ENCODE measurements around the gene CORIN.
A peak's percentile ranks its signal among the peaks of the same experiment; 100 is the strongest.

CORIN gene, protein sequence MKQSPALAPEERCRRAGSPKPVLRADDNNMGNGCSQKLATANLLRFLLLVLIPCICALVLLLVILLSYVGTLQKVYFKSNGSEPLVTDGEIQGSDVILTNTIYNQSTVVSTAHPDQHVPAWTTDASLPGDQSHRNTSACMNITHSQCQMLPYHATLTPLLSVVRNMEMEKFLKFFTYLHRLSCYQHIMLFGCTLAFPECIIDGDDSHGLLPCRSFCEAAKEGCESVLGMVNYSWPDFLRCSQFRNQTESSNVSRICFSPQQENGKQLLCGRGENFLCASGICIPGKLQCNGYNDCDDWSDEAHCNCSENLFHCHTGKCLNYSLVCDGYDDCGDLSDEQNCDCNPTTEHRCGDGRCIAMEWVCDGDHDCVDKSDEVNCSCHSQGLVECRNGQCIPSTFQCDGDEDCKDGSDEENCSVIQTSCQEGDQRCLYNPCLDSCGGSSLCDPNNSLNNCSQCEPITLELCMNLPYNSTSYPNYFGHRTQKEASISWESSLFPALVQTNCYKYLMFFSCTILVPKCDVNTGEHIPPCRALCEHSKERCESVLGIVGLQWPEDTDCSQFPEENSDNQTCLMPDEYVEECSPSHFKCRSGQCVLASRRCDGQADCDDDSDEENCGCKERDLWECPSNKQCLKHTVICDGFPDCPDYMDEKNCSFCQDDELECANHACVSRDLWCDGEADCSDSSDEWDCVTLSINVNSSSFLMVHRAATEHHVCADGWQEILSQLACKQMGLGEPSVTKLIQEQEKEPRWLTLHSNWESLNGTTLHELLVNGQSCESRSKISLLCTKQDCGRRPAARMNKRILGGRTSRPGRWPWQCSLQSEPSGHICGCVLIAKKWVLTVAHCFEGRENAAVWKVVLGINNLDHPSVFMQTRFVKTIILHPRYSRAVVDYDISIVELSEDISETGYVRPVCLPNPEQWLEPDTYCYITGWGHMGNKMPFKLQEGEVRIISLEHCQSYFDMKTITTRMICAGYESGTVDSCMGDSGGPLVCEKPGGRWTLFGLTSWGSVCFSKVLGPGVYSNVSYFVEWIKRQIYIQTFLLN

DNA sequence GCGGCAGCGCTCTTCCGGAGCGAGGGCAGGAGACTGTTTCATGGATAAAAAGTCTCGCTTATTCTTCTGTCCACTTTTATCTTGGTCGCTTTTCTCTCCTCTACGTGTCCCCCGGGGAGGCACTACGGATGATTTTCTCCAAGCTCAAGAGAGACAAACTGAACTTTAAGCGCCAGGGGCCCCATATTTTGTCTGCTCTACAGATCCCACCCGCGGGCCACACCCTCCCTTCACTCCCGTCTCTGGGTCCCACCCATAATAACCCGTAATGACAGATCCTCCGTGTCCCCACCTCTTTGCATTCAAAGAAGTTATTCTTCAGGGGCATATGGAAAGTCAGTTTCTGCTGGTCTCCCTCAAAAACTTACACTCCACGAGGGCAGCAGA is at the start of gene CORIN:
CORIN (minus strand) TSS at position 160 of the 387 bp plus-strand sequence; CDS start at position 42, 118 bp downstream.
- DNase-seq, result no peak

DNA sequence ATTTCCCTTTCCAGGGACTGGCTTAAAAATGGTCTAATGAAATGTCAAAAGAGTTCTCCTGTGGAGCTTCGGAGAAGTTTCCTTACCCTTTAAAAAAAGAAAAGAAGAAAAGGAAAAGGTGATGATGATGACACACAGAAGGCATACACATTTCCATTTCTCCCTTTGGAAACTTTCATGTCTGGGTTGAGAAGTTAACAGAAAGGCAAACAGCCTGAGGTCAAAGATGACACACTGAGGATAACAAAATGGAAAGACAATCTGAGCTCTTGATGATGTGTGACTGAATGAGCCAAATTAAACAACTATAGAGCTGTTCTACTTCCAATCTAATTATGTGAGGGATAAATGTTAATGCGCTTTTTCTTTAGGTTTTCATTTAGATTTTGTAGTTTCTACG is 44.4 kb upstream of the CORIN start:
- no peak for DNase-seq

DNA sequence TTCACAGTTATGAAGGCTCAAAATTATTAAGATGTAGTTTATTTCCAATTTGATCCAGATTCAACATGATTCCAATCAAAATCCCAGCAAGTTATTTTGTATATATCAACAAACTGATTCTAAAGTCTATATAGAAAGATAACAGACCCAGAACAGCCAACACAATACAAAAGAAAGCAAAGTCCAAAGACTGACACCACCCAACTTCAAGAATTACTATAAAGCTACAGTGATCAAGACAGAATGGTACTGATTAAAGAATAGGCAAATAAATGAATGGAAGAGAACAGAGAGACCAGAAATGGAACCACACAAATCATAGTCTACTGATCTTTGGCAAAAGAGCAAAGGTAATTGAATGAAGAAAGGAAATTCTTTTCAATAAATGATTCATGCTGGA is 41.6 kb upstream of the CORIN start:
- DNase-seq, result no peak

DNA sequence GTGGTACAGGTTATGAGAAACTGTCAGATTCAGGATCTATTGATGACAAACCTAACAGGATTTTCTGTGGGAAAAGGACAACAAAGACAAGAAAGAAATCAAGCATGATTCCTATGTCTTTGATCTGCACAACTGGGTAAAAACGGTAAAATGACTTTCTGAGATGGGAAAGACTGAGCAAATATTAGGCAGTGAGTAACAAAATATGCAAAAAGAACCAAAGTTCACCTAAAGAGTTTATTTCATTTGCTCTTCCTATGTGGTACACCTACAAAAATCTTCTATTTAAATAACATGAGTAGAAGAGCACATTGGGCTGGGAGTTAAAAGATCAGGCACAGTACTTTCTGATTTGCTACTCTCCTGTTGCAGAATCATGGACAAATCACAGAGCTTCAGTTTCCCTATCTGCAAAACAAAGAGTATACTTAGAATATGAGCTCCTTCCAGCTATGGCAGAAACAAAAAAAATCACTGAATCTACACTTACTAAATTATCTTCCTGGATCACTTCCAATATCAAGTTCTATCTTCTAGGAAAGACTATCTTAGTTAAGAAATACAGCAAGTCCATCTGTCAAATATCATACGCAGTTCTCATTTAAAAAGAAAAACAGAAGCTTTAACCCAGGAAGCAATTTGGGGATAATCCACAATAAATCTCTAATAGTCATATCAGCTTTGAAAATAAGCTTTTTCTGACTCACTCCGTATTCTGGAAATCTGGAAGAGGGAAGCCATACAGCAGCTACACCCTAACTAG is 39.1 kb upstream of the CORIN start:
- DNase-seq, result no peak

DNA sequence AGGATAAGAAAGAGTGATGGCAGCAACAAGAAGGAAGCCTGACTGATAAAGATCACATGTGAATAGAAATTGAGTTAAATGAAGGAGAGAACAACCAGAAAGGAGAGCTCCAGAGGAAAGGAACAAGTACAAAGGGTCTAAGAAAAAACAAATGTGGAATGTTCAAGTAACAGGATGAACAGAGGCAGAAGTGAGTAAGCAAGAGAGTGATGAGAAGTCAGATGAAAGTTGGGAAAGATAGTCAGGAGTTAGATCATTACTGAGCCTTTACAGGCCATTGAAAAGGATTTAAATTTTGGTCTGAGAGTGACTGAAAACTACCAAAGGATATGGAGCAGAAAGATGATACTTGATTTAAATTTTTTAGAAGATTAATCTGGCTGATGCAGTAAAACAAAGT is 38.4 kb upstream of the CORIN start:
- no peak for DNase-seq

DNA sequence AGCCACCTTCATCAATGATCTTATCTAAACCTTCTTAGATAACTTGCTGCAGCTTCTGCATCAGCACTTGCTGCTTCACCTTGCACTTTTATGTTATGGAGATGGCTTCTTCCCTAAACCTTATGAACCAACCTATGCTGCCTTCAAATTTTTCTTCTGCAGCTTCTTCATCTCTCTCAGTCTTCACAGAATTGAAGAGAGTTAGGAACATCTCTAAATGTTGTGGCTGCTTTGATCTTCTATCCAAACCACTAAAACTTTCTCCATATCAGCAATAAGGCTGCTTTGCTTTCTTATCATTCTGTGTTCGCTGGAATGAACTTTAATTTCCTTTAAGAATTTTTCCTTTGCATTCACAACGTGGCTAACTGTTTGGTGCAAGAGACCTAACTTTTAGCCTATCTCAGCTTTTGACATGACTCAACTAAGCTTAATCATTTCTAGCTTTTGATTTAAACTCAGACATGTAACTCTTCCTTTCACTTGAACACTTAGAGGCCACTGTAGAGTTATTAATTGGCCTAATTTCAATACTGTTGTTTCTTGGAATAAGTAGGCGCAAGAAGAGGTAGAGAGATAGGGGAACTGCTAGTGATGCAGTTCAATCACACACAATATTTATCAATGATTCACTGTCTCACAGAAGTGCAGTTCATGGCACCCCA is 36.1 kb upstream of the CORIN start:
- no peak for DNase-seq

DNA sequence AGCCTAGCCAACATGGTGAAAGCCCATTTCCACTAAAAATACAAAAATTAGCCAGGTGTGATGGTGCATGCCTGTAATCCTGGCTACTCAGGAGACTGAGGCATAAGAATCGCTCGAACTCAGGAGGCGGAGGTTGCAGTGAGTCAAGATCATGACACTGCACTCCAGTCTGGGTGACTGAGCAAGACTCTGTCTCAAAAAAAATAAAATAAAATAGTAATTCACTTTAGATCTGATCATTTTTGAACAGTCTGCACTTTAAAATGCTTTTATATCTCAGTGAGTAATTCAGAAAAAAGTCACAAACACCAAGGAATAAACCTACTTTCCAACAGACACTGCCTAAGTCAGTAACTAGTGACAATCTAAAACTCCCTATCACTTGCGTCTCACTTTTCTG is 25.6 kb upstream of the CORIN start:
- DNase-seq, result no peak

DNA sequence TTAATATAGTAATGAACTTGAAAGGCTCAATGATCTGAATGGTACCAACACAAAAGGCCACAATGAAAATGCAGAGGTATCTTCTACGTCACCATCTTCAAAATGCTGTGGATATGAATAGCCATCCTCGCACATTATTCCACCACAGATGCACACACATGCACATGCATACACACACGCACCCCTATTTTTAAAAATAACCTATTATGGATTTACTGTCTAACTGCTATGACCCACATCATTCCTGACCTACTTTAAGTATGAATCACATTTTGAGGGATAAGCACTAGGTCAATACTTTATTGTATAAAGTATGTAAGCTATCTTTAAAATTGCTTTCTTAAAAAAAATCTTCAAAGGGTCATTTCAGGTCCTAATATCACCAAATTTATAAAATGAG is 24.4 kb upstream of the CORIN start:
- no peak for DNase-seq

DNA sequence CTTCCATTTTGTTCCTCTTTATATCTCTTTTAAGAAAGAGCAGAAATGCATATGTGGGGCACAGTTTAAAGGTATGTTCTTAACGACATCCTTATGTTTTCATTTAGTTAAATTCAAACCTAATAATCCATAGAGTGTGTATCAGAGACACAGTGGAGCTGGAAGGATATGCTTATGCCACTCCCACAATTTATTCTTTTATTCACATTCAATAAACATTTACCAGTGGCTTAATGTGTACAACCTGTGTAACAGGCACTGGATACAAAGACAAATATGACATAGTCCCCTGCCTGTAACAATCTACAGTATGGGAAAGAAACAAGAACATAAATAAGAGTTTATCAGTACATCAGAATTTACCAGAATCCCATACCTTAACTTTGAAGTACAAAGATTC is 22.4 kb upstream of the CORIN start:
- DNase-seq, result no peak

DNA sequence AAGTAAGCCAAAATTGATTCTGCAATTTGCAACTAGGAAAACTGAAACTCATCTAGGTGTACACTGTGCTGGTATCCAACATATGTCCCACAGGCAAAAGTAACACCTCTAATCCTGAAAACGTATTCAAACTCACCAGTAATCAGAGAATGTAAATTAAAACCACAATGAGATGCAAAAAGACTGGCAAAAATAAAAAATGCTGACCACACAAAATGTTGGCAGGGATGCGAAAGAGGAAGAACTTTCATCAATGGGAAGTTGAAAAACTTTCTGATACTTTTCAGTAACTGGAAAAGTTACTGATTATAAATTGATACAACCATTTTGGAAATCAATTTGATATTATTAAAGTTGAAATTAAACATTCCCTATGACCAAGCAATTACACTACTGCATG is 20.1 kb upstream of the CORIN start:
- no peak for DNase-seq

DNA sequence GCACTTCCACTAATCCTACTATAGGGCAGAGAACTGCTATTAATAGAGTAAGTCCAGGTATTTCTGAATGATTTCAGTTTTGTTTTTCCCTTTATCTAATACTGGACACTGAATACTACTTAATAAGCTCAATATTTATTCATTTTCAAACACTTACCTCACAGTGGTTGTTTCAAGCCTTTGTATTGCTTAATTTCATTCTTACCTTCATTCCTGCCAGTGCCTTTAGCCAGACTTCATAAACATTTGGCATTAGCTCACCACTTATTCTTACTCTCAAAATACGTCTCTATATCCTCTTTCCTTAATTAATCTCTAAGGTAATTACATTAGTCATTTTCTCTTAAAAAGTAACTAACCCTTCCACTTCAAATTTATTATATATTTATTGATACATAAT is 18.8 kb upstream of the CORIN start:
- DNase-seq, result no peak

DNA sequence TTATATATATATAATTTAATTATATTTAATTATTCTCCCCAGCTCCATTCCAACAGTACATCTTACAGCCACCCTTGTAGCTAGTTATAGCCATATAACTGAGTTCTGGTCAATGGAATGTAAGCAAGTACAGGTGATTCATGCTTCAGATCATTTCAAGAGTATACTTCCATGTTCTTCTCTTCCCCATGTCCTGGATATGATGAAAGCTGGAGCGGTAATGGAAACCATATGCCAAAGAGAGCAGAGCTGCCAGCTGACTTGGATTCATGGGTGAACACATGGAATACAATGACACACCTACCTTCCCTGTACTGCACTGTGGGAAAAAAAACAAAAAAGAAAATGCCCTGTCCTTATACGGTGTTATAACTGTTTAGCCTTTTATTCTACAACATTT is 17.5 kb upstream of the CORIN start:
- no peak for DNase-seq

DNA sequence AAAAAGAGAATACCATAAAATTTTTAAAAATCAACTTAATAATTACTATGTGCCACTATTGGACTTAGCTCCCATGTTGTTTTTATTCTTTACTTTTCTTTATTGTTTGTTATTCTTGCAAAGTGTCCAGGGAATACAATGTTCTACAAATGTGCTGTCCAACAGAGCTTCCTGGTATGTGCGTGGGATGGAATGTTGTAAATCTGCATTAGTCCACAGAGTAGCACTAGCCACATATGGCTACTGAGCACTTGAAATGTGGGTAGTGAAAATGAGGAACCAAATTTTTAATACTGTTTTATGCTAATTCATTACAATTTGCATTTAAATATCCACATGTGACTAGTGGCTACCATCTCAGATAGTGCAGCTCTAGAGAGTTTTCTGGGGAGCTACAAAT is 14.3 kb upstream of the CORIN start:
- no peak for DNase-seq

DNA sequence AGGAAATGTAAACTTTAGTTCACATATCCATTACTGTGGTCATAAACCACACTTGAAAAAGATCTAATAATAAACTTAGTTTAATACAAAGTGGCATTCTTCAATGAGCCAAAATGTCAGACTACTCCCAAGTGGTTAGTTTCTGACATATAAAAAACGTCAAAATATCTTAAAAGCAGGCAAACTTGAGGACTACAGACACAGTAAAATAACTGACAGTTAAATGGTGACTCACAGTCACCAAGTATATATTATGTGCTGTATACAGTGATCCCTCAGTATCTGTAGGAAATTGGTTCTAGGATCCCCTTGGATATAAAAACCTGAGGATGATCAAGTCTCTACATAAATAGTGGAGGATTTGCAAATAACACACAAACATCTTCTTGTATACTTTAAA is 11.6 kb upstream of the CORIN start:
- no peak for DNase-seq

DNA sequence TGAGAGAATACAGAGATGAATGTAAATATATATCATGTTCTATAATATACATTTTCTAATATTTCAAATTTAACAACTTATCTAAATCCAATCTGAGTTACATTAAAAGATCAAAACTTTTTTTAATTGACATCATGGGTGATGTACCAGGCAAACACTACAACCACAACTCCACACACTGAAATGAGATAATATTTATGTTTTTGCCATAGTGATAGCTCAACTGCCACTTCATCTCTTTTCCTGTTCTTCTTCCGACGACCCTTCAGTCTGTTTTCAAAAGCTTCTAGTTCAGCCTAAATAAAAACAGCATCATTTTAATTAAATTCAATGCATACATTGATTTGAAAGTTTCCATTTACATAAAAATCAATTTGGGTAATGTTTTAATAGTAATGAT is 10.2 kb upstream of the CORIN start:
- DNase-seq, result no peak

DNA sequence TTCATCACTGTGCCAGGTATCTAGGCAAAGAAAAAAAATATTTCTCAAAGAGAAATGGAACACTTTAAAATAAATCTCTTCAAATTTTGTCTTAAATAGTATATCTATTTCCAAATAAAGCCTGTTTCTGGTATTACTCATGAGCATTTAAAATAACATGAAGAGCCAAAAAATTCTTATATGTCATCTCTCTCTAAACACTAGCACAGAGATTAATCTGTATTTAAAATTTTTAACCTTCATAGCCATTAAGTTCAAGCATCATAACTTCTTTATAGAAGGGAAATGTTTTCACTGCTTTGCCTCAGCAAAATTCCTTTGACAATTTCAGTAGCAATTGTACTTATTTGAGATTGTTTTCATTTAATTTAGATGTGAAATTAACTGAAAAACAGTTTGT is 5.1 kb upstream of the CORIN start:
- DNase-seq, result no peak

DNA sequence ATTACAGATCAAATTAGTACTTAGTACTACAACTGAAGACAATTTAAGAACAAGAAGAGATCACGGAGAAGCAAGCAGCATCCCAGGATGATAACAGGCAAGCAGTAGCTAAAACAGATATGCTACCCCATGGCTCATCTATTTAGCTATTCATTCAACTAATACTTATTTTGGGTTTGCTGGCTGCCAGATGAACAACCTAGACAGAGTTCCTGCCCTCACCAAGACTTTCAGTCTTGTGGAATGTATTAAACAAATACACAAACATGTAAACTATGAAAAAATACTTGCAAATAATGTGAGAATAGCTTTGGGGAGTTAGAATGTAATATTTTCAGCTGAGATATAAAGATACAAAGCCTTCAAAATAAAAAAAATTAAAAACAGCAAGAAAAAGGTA is 2.4 kb upstream of the CORIN start:
- no peak for DNase-seq

DNA sequence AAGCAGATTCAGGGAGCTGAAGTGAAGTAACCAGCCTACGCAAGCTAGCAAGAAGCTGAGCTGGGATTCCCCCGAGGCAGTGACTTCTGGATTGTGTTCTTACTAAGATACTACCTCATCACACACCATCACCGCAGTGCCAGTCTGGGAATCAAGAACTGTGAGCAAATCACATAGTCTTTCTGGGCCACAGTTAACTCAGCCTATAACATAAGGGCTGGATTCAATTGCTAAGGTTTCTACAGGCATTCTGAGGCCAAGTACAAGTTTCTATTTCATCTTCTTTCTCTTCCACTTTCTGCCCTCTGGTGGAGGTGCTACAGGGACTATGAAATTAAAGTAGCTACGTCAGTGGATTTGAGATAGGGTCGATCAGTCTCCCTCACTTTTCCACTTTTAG is 1.4 kb upstream of the CORIN start:
- no peak for DNase-seq

DNA sequence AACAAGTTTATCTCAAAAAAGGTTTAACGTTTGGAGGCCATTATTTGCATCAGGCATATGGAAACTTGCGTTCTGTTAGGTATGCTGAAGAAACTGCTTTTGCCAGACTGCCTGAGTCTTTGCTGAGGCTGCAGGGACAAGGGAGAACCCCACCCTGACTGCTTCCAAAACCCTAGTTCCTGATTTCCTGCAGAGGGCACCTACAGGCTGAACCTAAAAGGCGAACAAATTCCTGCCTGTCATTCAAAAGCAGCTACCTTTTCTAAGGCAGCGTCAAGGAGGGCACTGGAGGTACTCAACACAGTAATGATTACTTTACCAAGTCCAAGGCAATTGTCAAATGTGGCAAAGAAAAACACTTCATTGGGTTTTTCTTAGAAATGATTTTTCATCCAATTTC is 578 bp upstream of the CORIN start:
- DNase-seq, result no peak

DNA sequence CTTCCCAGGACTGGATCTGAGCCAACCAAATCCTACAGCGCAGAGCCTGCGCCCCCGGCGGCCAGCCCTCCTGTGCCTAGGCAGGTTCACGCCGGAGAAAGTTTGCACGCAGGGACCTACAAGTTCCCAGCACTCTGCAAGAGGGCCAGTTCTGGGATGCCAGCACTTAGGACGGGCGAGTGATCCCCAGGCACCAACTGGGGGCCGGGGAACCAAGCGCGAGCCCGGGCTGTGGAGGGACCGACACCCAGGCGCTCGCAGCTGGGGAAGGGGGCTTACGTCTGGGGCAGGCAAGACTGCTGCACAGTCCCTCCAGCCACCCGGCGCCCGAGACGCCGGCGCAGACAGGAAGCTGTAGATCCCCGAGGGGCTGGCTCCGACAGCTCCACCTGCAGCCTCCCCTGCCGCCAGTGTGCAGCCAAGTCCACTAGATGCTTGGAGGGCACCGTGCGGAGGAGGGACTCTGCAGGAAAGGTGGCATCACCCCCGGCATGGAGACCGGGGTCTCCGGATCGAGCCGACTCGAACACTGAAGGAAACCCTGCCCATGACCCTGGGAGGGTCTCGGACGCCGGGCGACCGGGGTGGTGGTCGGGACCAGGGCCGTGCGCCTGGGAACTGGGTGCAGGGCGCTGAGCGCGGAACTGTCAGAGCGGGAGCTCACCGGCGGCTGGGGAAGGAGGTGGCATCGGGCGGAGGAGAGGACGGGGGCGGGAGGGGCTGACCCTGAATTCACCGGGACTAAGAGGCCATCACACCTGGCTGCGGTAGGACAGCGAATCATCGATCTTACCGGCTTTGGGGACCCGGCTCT is 566 bp downstream of the CORIN start:
- no peak for DNase-seq

DNA sequence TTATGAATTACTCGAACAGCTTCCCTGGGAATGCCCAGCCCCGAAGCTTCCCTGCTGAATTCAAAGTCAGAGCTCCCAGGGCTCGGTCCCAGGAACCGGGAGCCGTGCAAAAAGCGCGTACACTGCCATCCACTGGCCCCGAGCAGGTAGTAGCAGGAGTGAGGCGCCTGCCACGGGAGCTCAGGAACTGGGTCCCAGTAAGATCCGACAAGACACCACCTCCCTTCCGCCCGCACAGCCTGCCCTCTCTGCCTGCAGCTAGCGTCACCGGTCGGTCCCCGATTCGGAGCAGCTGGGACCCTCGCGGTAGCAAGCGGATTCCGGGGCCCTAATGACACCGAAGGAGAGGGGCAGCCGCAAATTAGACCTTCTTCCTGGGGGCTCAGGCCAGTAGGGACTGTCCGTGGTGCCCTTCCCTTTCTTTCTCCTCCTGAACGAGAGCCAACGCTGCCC is 1.2 kb downstream of the CORIN start:
- DNase-seq, result peak; percentile 74

DNA sequence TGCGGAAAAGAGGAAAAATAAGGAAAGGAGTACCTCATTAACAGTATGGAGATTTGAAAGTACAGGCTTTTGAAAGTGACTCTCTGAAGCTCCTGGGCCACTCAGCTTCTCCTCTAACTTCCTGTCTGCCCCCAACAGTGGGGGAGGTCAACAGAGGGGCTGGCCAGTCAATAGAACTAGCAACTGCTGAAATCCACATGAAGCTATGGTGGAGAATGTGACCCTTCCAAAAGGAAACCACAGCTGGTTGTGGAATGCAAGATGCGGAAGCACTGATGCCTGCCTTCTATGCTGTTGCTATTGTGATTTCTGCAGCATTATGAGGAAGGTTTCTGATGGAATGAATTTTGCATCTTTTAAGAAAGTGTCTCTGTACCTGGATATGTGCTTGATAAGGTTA is 2.4 kb downstream of the CORIN start:
- DNase-seq, result no peak

All from amniotic stem cell (primary cell).